Measurements from ENCODE around the gene INPP5F.

The INPP5F gene

DNA sequence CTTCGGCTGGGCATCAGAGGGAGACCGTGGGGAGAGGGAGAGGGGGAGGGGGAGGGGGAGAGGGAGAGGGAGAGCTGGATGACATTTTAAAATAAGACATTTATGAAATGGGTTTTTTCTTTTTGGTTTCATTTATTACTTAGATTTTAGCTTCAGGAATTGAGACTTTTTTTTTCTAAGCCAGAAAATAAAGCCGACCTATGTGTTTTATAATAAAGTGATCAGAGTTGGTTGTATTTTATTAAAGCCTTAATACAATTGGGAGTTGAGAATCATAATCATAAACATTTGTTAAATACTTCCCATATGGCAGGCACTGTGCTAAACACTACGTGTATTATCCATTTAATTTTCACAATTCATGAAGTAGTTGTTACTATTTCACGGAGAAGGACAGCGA is 70.2 kb downstream of the INPP5F start:
- DNase-seq = no peak
- in situ Hi-C loops (cut with HindIII; ENCODE audit: low pct_ligation_motif_present, low pct_unique_long_range_greater_than_20kb, low sequenced_read_pairs) = no loop called here

DNA sequence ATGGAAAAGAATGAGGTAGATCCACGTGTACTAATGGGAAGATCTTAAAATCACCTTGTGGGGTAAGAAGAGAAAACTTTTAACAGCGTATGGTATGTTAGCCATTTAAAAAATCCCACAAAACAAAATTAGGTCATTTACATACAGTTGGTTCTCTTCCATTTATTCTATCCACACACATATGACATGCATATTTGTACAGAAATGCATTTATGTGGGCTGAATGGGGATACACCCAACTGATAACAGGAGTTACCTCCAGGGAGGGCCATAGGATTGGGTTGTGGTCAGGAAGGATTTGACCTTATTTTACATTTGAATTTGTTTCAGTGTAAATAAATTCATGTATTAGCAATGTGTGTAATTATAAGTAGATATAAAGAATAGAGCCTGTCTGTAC is 75.3 kb downstream of the INPP5F start:
- no peak for DNase-seq
- in situ Hi-C loops (cut with HindIII; ENCODE audit: low pct_ligation_motif_present, low pct_unique_long_range_greater_than_20kb, low sequenced_read_pairs) = no loop called here

DNA sequence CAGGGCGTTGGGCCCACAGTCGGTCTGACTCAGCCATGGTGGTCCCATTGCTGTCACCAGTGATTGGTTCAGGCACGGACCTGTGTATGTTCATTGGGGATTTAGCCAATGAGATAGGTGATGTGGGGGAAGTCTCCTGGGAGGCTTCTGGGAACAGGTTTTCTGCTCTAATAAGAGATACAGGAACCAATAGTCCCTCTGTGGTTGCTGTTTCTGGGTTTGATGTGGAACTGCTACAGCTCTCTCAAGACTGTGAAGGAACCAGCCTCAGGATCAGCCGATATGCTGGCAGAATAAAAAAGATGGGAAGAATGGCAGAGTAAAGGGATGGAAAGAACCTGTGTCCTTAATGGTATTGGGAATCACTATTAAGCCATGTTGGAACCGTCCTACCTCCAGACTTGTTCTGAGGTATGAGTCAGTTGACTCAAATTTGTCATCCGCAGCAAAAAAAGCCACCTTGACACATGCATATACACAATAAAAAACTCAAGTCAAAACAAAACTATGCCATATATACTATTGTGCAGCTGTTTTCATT is 76.2 kb downstream of the INPP5F start:
- in situ Hi-C loops (cut with HindIII; ENCODE audit: low pct_ligation_motif_present, low pct_unique_long_range_greater_than_20kb, low sequenced_read_pairs) = no loop called here
- DNase-seq = no peak

DNA sequence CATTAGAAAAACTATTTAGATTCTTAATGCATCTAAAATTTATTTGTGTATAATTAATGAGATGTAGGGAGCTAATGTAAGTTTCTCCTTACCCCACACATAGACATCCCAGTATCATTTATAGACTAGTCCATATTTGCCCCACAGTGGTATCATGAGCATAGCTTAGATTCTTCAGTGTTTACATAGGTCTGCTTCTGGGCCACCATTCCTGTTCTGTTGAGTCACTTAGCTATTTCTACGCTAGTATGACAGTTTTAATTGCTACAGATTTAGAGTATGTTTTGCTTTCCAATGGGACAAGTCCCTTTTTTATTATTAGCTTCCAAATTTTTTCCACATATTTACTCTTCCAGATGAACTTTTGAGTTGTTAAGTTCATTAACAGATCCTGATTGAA is 77.4 kb downstream of the INPP5F start:
- in situ Hi-C loops (cut with HindIII; ENCODE audit: low pct_ligation_motif_present, low pct_unique_long_range_greater_than_20kb, low sequenced_read_pairs) = no loop called here
- DNase-seq = no peak

DNA sequence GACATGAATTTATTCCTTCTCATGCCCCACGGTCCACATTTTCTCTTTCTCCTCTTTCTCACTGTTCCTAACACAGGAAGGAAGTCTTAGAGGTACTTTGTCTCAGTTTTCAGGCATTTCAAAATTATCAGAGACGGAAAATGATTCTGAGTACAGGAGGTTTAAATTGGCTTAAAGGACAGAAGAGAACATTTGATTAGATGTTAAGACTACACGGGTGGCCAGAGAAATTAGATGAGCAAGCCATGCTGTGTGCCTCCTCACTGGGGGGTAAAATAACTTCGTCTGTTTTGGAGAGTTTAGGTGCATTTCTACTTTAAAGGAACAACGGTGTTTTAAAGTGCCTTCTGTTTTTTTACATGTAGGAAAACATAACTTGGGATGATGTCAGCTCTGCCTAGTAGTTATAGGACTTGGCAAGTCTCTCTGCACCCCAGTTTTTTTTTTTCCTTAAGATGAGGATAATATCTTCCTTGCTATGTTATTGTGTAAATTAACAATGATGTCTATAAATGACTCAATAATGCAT is 79.9 kb downstream of the INPP5F start:
- in situ Hi-C loops (cut with HindIII; ENCODE audit: low pct_ligation_motif_present, low pct_unique_long_range_greater_than_20kb, low sequenced_read_pairs) = no loop called here
- no peak for DNase-seq

DNA sequence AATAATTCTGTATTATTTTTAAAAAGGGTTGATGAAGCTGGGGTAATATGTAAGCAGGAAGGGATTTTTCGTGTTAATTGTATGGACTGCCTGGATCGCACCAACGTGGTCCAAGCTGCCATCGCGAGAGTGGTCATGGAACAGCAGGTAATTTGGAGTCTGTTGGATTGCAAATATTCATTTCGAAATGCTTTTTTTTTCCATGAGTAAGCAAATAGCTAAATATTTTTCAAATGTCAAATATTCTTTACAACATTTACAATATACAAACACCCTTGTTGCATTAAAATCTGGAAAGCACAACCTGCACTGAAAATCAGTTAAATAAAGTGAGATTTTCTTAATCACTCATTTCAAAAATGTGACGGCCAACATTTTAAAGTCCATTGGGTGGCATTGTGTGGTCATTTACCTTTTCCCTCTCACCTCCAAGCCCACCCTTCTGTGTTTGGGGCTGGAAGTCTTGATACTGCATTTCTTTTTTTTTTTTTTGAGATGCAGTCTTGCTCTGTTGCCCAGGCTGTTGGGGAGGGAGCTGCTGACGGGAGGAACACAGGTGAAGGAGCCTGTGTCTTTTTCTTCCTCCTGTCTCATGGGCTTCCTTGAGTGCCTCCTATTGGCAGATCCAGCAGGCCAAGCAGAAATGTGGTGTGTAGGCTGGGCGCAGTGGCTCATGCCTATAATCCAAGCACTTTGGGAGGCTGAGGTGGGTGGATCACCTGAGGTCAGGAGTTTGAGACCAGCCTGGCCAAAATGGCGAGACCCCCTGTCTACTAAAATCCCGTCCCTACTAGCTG is 80.7 kb downstream of the INPP5F start:
- DNase-seq = no peak
- in situ Hi-C loops (cut with HindIII; ENCODE audit: low pct_ligation_motif_present, low pct_unique_long_range_greater_than_20kb, low sequenced_read_pairs) = no loop called here

DNA sequence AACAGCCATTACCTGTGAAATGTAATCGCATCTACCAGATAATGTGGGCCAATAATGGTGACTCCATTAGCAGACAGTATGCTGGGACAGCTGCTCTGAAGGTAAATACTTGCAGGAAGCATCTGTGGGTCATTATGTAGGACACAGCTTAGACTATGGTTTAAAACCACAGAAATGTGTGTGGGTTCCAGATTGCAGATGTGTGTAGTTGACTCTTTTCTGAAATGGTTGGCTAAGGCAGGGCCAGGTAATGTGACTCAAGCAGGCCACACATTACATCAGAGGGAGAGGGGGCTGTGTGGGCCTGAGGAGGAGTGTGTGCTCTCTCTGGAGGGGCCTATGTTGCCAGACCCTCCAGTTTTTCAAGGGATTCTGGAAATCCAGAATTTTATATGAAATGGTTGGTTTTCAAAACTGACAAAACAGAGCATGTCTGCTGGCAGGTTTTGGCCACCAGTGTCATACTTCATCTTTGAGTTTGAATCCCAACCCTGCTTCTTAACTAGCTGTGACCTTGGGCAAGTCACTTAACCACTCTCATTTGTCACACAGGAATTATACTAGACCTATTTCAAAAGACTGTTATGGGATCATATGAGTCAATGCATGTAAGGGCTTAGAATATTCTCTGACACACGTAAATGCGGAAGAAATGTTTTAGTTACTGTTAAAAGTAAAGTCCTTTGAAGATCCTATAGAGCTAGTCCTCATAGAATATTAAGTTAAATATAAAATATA is 82.3 kb downstream of the INPP5F start:
- DNase-seq = no peak
- in situ Hi-C loops (cut with HindIII; ENCODE audit: low pct_ligation_motif_present, low pct_unique_long_range_greater_than_20kb, low sequenced_read_pairs) = no loop called here

DNA sequence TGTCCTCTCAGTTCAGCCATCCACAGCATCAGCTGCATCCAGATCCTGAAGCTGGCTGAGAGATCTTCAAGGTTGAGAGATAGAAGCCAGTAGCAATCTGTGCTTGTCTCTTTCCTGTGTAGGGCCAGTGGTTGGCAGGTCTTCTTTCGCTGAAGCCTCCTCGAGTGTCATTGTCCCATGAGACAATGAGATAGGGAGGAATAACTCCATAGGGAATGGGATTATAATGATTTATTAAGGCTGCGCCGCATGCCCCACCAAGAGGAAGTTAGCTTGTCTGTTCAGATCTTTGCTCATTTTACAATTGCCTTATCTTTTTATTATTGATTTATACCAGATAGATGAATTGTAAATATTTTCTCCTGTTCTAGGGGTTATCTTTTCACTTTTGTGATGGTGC is 85.3 kb downstream of the INPP5F start:
- DNase-seq = no peak
- in situ Hi-C loops (cut with HindIII; ENCODE audit: low pct_ligation_motif_present, low pct_unique_long_range_greater_than_20kb, low sequenced_read_pairs) = no loop called here

DNA sequence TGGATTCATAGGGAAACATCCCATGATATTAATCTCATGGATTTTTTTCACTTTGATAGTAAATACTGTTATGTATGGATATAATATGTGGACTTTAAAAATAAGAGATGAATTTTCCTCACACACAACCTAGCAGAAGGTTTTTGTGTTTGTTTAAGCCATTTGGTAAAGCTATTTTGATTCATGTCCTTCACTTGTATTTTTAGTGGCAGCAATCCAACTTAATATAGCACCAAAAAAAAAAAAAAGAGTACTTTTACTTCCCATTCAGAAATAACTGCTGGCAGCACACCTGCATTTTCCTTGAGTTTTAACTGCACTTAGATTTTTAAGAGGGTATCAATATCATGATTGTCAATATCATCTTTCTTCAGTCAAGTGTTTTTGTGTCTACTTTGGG is 86.8 kb downstream of the INPP5F start:
- DNase-seq = no peak

DNA sequence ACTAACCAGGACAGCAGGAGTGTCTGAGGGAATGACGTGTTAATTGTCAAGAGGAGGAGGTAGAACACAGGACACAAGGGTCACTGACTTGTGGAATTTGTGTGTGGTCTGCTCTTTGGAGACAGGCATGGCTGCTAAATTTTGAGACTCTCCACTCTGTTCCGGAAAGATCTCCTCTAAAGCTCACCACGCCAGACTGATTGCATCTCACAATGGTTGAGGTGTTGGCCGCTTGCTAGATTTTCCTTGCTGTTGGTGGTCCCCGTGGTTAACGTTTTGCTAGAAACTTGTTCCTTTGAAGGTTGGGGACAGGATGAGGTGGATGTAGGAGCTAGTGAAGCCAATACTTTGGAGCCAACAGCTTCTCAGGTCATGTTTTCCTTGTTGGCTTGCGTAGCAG is 89.8 kb downstream of the INPP5F start:
- no peak for DNase-seq
- in situ Hi-C loops (cut with HindIII; ENCODE audit: low pct_ligation_motif_present, low pct_unique_long_range_greater_than_20kb, low sequenced_read_pairs) = no loop called here

More for the DNA sequence above, 86.8 kb downstream of the INPP5F start:
- in situ Hi-C loops (cut with HindIII; ENCODE audit: low pct_ligation_motif_present, low pct_unique_long_range_greater_than_20kb, low sequenced_read_pairs) = no loop called here

DNA sequence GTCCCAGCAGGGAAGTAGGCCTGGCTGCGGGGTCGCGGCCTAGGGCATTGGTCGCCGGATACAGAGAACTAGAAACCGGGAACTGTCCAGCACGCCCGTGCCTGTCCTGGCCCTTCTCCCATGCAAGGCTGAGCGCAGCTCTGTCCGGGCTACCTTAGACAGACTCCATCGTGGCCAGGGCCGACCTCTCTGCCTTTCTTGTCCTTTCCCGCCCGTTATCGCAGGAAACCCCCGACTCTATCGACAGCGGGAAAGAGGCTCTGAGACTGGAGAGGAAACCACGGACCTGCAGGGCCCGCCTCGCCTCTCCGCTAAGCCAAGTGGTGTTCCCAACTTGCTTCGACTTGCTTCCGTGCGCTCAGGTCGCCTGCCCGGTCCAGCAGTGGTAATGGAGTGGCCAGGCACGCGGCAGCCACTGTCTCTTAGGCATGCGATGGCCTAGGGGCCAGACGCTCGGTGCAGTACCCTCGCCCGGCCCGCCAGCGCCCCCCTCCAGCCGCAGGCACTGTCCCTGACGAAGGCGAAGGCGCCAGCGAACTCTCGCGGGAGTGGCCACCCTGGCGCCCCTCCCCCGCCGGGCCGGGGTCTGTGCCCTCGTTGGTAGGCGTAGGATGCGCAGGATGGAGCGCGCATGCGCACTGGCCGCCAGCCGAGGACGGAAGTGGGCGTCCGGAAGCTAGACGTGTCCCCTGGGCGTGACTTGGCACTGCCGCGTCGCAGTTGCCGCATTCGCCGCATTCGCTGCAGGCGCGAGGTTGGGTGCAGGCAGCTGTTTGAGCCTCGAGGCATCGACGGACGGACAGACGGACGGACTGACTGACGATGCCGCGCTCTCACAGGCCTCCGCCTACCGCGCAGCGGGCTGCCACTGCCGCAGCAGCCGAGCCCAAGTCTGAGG is 92.4 kb downstream of the INPP5F start:
- DNase-seq = no peak
- in situ Hi-C loops (cut with HindIII; ENCODE audit: low pct_ligation_motif_present, low pct_unique_long_range_greater_than_20kb, low sequenced_read_pairs) = no loop called here

DNA sequence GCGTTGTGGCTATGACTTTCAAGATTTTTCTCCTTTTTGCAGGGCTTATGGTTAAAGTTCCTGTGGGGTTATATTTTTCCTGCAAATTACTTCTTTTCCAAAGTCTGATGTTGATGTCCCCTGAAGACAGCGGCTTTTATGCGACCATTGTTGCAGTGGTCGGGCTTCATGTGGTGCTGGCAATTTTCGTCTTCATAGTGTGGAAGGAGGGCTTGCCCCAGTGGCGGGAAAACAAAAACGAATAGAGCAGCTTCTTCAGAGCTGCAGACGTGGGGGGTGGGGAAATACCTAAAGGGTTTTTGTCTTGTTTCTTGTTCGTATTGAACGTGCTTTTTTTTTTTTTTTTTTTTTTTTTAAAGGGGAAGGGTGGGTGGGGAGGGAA is 93.0 kb downstream of the INPP5F start:
- no peak for DNase-seq
- in situ Hi-C loops (cut with HindIII; ENCODE audit: low pct_ligation_motif_present, low pct_unique_long_range_greater_than_20kb, low sequenced_read_pairs) = no loop called here

DNA sequence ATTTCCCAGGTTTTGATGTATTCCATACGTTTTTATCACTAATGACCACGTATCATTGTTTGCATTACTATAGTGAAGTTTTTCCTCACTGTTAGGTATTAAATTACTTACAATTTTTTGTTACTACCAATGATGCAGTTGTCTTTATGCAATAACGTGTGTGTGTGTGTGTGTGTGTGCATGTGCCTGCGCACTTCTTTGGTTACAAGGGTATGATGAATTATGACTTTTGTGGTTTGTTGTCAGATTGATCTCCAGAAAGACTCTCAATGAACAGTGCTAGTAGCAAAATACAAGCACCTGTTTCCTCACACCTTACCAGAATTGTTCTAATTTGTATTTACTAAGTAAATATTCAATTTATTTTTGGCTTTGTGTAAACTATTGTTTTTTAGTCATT is 95.3 kb downstream of the INPP5F start:
- DNase-seq = no peak
- in situ Hi-C loops (cut with HindIII; ENCODE audit: low pct_ligation_motif_present, low pct_unique_long_range_greater_than_20kb, low sequenced_read_pairs) = no loop called here

DNA sequence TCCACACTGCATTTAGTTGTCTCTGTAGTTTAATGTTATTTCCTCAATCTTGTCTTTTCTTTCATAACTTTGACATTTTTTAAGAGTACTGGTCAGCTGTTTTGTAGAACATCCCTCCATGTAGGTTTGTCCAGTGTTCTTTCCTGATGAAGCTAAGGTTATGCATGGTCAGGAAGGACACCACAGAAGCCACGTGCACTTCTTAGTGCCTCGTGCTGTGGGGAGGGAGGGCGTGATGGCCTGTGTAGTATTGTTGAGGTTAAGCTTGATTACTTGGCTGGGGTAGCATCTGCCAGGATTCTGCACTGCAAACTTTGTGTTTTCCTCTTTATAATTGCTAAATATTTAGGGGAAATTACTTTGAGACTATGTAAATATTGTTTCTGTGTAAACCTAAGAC is 98.4 kb downstream of the INPP5F start:
- in situ Hi-C loops (cut with HindIII; ENCODE audit: low pct_ligation_motif_present, low pct_unique_long_range_greater_than_20kb, low sequenced_read_pairs) = no loop called here

DNA sequence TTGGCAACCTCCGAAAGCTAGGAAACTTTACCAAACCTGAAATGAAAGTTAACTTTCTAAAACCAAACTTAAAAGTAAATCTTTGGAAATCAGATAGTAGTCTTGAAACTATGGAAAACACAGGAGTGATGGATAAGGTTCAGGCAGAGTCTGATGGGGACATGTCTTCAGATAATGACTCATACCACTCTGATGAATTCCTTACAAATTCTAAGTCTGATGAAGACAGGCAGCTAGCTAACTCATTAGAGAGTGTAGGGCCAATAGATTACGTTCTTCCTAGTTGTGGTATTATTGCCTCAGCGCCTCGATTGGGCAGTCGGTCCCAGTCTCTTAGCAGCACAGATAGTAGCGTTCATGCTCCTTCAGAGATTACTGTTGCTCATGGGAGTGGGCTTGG is 100.9 kb downstream of the INPP5F start:
- in situ Hi-C loops (cut with HindIII; ENCODE audit: low pct_ligation_motif_present, low pct_unique_long_range_greater_than_20kb, low sequenced_read_pairs) = no loop called here
- no peak for DNase-seq

More for the DNA sequence above, 98.4 kb downstream of the INPP5F start:
- DNase-seq = no peak

DNA sequence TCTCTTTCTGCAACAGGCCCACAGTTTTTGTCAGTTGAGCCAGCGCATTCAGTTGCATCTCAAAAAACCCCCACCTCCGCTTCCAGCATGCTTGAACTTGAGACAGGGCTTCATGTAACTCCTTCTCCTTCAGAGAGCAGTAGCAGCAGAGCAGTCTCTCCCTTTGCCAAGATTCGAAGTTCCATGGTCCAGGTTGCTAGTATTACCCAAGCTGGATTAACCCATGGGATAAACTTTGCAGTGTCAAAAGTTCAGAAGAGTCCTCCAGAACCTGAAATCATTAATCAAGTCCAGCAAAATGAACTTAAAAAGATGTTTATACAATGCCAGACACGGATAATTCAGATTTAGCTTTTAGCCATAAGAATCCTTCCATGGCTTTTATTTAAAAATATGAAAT is 101.6 kb downstream of the INPP5F start:
- DNase-seq = no peak
- in situ Hi-C loops (cut with HindIII; ENCODE audit: low pct_ligation_motif_present, low pct_unique_long_range_greater_than_20kb, low sequenced_read_pairs) = no loop called here

DNA sequence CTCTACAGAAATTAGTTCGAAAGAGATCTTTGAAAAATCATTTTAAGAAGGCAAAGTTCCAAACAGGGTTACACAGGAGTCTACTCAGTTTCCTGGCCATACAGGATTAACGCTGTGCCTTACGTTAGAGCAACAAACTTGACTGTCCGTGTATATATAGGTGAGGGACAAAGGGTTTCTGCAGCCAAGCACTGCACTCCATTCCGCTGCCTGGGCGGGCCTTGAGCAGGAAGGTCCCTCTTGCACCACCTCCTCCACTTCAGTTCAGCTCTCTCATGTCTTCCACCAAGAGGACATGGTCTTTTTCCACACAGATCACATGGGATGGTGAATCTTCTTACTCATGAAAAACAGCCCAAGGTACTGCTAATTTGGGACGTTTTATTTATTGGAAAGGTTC is 103.6 kb downstream of the INPP5F start:
- no peak for DNase-seq
- in situ Hi-C loops (cut with HindIII; ENCODE audit: low pct_ligation_motif_present, low pct_unique_long_range_greater_than_20kb, low sequenced_read_pairs) = no loop called here

DNA sequence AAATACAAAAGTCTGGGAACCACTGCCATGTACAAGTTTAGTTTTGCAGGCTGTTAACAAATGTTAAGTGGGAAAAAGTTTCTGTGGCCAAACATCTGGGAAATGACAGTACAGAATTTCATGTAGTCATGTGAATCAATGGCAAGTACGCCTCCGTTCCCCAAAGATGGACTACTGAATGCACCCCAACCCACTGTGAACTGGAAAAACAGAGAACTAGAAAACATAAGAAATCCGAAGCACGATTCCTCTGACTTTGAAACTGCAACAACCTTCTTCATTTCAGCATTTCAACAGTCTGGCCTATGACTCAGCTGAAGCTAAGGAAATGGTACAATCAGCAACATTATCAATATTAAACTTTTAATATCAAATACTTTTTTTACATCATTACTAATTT is 105.0 kb downstream of the INPP5F start:
- no peak for DNase-seq
- in situ Hi-C loops (cut with HindIII; ENCODE audit: low pct_ligation_motif_present, low pct_unique_long_range_greater_than_20kb, low sequenced_read_pairs) = no loop called here

DNA sequence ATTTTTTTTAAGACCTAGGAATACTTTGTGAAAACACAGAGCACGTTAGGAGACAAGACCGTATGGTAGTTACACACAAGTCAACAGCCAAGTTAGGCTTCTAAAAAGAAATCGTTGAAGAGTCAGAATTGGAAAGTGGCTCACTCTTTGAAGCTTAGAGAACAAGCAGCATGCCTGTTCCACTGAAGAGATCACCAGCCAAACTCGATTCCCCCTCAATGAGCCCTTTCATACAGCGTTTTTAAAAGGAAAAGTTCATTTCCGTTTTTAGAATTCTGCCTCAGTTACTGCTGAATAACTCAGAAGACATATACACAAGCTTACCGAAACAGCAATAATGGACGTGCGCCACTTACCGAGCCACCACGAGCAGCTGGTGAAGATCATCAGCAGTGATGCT is 105.8 kb downstream of the INPP5F start:
- DNase-seq = no peak
- in situ Hi-C loops (cut with HindIII; ENCODE audit: low pct_ligation_motif_present, low pct_unique_long_range_greater_than_20kb, low sequenced_read_pairs) = no loop called here
